H4 (cell line): ENCODE measurements around the gene OPRL1. TPM values are rescaled to one million over a fixed set of nuclear protein-coding genes. Genes with fewer than 3 reads are reported as not detected.

Source experiments
- DNase-seq: peaks from one replicate; pipeline ENCODE4 v3.0.0-alpha.2; 2015; ENCODE audit warnings: low spot score
- total RNA-seq: library from RNA; depleted of rRNA; stranded (reverse); fragments of >200 nt; shearing (Covaris generic); gene quantifications from 2 replicates; pipeline ENCODE4 v1.2.3, GENCODE V29; 2014; rRNA removed

Gene OPRL1
- total RNA-seq, 1 experiment from 2014 or later, result 0.97 TPM

GRCh38 chr20:64140061-64140931 lies 60.4 kb downstream of the OPRL1 start:
- no peak for DNase-seq

DNA sequence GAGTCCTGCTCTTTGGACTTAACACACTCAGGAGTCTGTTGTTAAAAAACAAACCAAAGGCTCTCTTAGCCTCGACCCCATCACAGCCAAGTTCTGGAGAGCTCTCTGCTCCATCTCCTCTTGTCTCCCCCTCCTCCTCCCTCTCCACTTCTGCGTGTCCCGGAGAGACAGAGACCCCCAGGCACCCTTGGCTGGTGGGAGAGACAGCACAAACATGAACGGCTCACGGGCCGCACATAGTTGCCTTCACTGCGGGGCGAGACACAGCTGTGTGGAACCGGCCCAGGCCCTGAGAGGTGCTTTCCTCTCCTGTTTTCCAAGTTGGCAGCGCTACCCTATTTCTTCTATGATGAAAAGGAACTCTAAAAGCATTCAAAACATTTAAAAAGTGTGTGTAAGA lies 61.1 kb downstream of the OPRL1 start:
- no peak for DNase-seq

DNA sequence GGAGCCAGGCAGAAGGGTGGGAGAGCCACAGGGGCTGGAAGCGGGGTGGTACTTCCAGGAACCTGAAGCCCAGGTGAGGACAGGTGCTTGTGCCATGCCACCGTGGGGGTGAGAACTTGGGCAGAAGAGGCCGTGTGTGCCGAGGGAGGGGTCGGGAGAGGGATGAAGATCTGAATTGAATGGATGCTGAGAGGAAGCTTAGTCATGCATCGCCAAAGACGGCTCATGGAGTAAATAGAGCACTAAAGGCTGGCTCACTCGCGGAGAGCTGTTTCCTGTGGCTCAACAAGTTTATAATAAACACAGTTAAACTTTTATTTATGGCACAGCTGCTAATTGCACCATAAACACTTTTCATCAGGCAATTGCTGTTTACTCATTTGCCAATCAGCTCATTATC lies 62.7 kb downstream of the OPRL1 start:
- no peak for DNase-seq

GRCh38 chr20:64143018-64143801 lies 63.3 kb downstream of the OPRL1 start:
- DNase-seq, result no peak

GRCh38 chr20:64144144-64144912 lies 64.4 kb downstream of the OPRL1 start:
- no peak for DNase-seq

DNA sequence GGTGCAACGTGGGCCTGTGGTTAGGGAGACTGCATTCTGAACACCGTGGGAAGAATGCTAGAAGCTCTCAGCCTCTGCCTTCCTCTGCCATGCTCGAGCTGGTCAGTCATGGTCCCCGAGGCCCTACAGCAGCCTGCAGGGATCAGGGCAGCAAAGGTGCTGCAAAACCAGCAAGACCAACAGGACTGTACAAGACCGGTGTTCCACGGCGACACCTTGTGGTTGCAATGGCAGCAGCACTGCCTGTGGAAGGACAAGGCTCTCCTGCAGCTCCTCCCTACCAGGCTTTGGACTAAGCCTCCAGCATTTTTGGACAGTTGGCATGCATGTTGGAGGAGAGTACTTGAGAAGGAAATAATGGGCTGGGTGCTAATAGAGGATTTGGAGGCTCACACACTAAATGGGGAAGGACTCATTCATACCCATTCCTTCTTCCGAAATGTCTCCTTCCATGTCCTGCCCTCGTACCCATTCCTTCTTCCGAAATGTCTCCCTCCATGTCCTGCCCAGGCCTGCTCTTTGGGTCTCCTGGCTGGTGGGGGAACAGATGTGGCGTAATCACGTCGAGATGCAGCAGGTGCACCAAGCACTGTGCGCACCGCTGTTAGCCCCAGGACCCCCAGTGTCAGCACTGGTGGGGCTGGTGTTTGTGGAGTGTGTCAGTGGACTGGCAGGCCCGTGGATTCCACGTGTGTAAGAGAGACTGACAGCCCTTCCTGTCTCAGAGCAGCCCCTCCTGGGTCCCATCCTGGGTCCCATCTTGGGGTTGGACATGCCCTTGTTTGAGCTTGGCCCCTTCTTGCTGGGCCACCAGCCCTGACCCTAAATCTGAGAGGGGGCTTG lies 65.8 kb downstream of the OPRL1 start:
- no peak for DNase-seq

DNA sequence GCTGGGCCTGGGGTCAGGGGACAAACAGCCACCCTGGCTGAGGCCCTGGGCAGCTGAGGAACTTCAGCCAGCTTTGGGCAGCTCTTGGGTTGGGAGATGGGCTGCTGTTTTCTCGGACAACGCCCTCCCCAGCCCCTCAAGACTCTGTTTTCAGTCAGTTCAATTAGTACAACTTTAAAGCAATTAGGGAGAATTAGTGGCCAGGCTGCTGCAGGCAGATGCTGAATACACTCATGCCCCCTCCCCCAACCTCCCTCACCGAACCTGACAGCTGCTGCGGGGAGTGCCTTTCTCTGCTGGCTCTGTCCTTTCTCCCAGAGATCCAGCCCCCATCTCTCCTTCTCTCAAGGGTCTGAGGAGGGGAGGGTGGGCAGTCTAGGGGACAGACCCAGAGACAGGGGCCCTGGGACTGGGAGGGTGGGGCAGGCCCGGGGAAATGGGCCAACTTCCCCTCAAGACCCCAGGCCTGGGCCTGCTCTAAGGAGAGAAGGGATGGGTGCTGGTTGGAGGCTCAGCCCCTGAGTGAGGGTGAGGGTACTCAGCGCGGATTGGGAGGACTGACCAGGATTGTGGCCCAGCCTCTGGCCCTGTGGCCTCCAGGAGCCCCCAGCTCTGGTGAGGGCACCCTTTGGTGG lies 66.5 kb downstream of the OPRL1 start:
- no peak for DNase-seq

DNA sequence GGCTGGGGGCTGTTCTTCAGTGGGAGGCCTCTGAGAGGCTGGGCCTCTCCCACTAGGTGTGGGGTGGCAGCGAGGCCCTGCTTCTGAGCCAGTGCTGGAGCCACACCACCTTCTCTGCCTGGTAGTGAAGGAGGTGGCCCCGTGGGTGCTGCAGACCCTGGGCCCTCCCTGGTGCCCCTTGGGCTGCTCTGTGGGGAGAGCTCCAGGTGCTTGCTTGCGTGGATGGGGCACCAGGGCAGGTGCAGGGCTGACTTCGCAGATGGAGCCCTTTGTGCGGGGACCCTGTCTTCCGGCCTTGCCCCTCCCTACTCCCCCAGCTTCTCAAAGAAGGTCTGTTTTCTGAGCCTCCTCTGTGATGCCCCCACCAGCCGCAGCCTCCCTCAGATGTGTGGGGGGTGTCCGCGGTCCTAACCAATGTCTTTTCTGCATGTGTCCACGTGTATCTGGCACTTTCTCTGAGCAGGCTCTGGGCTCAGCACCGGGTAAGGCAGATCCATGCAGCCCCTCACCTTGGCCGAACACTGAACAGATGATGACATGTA lies 67.1 kb downstream of the OPRL1 start:
- DNase-seq, result no peak

DNA sequence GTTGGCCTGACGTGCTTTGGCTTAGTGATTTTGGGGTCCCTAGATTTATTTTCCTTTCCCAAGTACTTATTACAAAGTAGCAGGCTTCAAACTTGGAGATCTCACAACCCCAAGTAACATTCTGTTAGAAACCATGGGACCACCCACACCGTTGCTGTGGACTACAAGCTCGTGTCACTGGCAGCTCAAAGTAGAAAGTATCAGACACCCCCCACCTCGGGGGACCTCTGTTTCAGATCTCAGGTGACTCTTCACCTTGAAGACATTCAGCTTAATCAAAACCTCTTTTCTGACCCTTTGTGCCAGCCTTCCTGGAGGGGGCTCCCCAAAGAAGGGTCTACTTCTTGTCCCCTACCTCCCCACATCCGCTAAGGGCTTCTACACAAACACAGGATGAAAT lies 68.7 kb downstream of the OPRL1 start:
- no peak for DNase-seq

DNA sequence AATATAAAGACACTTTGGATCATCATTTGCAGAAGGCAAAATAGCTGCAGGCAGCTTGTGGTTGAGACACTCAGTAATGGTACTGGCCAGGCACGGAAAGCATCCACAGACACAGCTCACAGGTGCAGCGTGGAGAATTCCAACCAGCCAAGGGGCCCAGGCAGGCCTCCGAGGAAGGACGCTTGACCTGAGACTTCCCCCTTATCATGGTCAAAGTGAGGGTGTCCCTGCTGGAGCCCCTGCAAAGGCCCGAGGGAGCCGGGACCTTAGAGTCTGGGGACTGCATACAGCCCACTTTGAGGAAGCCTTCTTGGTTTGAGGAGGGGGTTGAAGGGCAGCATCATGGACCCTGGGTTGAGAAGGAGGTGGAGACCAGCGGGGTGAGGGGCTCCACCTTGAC lies 69.3 kb downstream of the OPRL1 start:
- no peak for DNase-seq

GRCh38 chr20:64149809-64150560 lies 70.1 kb downstream of the OPRL1 start:
- no peak for DNase-seq

Other genes with a start within 250 kb of the OPRL1 start
- gene ZBTB46, start 248.8 kb upstream of the OPRL1 start, total RNA-seq, result 0.68 and 3.1 TPM in 2 replicates
- gene ABHD16B, start 218.6 kb upstream of the OPRL1 start, total RNA-seq, result not detected in 2 replicates
- 44.7 and 56.7 TPM in 2 replicates for gene TPD52L2, start 214.8 kb upstream of the OPRL1 start, total RNA-seq
- 16.1 and 21.0 TPM in 2 replicates for gene DNAJC5, start 185.0 kb upstream of the OPRL1 start, total RNA-seq
- 14.1 and 16.1 TPM in 2 replicates for gene UCKL1, start 123.7 kb upstream of the OPRL1 start, total RNA-seq
- 2.2 and 4.4 TPM in 2 replicates for gene ZNF512B, start 110.2 kb upstream of the OPRL1 start, total RNA-seq
- gene SAMD10, start 100.4 kb upstream of the OPRL1 start, total RNA-seq, result not detected in 2 replicates
- 35.9 and 36.5 TPM in 2 replicates for gene PRPF6, start 99.0 kb upstream of the OPRL1 start, total RNA-seq
- 0.08 TPM in 1 of 2 replicates, not detected in the other for gene C20orf204, start 43.9 kb upstream of the OPRL1 start, total RNA-seq
- 0.19 TPM in 1 of 2 replicates, not detected in the other for gene SOX18, start 30.4 kb upstream of the OPRL1 start, total RNA-seq
- gene TCEA2, start 16.9 kb upstream of the OPRL1 start, total RNA-seq, result 40.6 and 41.7 TPM in 2 replicates
- 18.5 and 19.8 TPM in 2 replicates for gene RGS19, start 564 bp upstream of the OPRL1 start, total RNA-seq
- 0.60 TPM in 1 of 2 replicates, not detected in the other for gene LKAAEAR1, start 4.3 kb downstream of the OPRL1 start, total RNA-seq
- gene NPBWR2, start 27.5 kb downstream of the OPRL1 start, total RNA-seq, result not detected in 2 replicates
- gene MYT1, start 84.4 kb downstream of the OPRL1 start, total RNA-seq, result 0.27 and 1.5 TPM in 2 replicates
- 23.7 and 25.5 TPM in 2 replicates for gene PCMTD2, start 175.7 kb downstream of the OPRL1 start, total RNA-seq